Measurements from ENCODE around the gene CNTN6.

Gene CNTN6

GRCh38 chr3:1252061-1252430 lies 159.2 kb downstream of the CNTN6 start:
- H3K4me3 ChIP-seq (replicated peaks; ENCODE audit: low read depth, low read length): no peak overlapping the region
- TF ChIP-seq, protein P1, sequence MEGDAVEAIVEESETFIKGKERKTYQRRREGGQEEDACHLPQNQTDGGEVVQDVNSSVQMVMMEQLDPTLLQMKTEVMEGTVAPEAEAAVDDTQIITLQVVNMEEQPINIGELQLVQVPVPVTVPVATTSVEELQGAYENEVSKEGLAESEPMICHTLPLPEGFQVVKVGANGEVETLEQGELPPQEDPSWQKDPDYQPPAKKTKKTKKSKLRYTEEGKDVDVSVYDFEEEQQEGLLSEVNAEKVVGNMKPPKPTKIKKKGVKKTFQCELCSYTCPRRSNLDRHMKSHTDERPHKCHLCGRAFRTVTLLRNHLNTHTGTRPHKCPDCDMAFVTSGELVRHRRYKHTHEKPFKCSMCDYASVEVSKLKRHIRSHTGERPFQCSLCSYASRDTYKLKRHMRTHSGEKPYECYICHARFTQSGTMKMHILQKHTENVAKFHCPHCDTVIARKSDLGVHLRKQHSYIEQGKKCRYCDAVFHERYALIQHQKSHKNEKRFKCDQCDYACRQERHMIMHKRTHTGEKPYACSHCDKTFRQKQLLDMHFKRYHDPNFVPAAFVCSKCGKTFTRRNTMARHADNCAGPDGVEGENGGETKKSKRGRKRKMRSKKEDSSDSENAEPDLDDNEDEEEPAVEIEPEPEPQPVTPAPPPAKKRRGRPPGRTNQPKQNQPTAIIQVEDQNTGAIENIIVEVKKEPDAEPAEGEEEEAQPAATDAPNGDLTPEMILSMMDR (IDR thresholded peaks at IDR 0.05; ENCODE audit: low read depth, low read length, missing control alignments): no peak
- no peak for DNase-seq (ENCODE audit: extremely low read depth, low read depth)

DNA sequence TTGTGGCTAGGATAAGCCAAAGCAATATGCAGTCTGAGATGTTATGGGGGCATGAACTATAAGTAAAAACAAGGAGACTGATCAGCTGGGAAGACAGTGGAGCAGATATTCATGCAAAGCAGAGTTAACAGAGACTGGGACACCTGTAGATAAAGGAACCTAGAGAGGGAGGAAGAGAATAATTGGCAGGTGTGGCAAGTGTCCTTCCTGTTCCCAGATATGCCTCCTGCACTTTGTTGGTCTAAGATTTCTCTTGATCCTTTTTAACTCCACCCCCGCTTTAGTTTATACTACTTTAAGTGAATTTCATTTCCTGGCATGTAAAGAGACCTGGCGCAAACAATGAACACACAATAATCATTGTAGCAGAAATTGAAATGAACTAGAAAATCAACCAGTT lies 169.4 kb downstream of the CNTN6 start:
- H3K4me3 ChIP-seq (replicated peaks; ENCODE audit: low read depth, low read length): no peak overlapping the region
- no peak for DNase-seq (ENCODE audit: extremely low read depth, low read depth)
- TF ChIP-seq, protein P1 (IDR thresholded peaks at IDR 0.05; ENCODE audit: low read depth, low read length, missing control alignments): no peak

DNA sequence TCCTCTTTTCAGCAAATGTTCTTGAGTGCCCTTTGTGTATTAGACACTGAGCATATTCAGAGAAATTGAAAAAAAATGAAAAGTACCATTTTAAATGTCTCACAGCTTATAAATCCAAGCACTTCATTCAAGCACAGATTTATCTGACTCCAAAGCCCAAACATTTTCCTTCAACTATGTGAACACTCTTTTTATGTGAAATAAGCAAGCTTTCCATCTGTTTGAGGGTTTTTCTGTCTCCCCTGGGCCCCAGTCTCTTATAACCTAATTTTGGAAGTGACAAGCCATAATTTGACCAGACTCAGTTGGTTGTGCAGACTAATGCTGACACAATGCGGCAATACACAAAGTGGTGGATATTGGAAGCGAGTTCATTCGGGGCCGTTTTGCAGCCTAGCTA lies 170.3 kb downstream of the CNTN6 start:
- DNase-seq (ENCODE audit: extremely low read depth, low read depth): no peak
- TF ChIP-seq, protein P1 (IDR thresholded peaks at IDR 0.05; ENCODE audit: low read depth, low read length, missing control alignments): no peak
- H3K4me3 ChIP-seq (replicated peaks; ENCODE audit: low read depth, low read length): no peak overlapping the region

DNA sequence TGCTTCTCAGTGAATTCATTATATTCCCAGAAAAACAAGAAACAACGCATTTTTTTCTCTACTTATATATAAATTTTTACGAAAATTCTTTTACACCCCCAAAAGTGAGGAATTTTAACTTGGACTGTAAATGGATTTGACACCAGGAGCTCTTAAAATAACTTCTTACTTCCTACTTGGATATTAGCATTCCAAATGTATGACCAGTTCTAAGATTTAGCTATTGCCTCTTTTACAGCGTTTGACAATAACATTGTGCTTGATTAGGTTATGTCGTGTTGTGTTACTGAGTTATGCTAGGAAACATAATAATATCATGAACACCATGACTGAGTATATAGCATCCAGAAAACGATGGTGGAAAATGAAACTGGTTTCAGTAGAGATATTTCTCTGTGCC lies 177.0 kb downstream of the CNTN6 start:
- H3K4me3 ChIP-seq (replicated peaks; ENCODE audit: low read depth, low read length): no peak overlapping the region
- TF ChIP-seq, protein P1 (IDR thresholded peaks at IDR 0.05; ENCODE audit: low read depth, low read length, missing control alignments): no peak

GRCh38 chr3:1272546-1273265 lies 179.9 kb downstream of the CNTN6 start:
- no peak overlapping the region for H3K4me3 ChIP-seq (replicated peaks; ENCODE audit: low read depth, low read length)
- no peak for DNase-seq (ENCODE audit: extremely low read depth, low read depth)
- TF ChIP-seq, protein P1 (IDR thresholded peaks at IDR 0.05; ENCODE audit: low read depth, low read length, missing control alignments): no peak

More for the DNA sequence above, 177.0 kb downstream of the CNTN6 start:
- no peak for DNase-seq (ENCODE audit: extremely low read depth, low read depth)

DNA sequence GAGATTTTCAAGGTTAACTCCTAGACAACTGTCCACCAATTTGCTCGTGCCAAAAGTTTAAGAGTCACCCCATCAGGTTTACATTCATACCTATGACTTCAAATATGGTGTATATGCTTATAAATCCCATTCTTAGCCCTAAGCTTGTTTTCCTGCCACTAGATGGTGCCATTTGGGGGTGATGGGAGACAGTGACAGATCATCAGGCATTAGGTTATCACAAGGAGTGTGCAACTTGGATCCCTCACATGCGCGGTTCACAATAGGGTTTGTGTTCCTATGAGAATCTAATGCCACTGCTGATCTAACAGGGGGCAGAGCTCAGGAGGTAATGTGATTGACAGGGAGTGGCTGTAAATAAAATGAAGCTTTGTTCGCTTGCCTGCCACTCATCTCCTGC lies 182.7 kb downstream of the CNTN6 start:
- TF ChIP-seq, protein P1 (IDR thresholded peaks at IDR 0.05; ENCODE audit: low read depth, low read length, missing control alignments): no peak
- DNase-seq (ENCODE audit: extremely low read depth, low read depth): no peak
- H3K4me3 ChIP-seq (replicated peaks; ENCODE audit: low read depth, low read length): no peak overlapping the region

DNA sequence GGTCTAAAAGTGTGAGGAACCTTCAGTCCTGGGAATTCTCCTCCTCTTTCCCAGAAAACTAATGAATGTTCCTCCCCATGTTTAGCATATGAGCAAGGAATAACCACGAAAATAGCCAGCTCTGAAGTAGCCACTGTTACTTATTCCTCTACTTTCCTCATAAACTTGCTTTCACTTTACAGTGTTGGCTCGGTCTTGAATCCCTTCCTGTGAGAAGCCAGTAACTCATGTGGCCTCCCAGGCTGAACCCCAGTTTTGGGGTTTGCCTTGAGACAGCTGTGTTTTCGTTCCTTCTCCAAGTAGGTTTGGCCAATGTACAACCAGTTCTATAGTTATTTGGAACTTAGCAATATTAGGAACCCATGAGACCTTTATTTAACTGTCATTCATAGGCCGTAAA lies 195.0 kb downstream of the CNTN6 start:
- TF ChIP-seq, protein P1 (IDR thresholded peaks at IDR 0.05; ENCODE audit: low read depth, low read length, missing control alignments): no peak
- H3K4me3 ChIP-seq (replicated peaks; ENCODE audit: low read depth, low read length): no peak overlapping the region
- no peak for DNase-seq (ENCODE audit: extremely low read depth, low read depth)
